Loucy (cell line): ENCODE measurements around the gene BCO1.

Source experiments
- CTCF ChIP-seq: fragments of 200-600 bp; sonication (generic); conservative IDR thresholded peaks from 2 replicates; pipeline ENCODE4 v1.5.1; 2014; ENCODE audit warnings: mild to moderate bottlenecking, antibody characterized with exemption, low read length
- EZH2phosphoT487 ChIP-seq: fragments of 200-600 bp; IDR thresholded peaks from 2 replicates; pipeline ENCODE4 v1.6.1; 2018; ENCODE audit warnings: antibody characterized with exemption, mild to moderate bottlenecking, moderate library complexity, borderline replicate concordance

GRCh38 chr16:81310045-81310644 is 71.7 kb downstream of the BCO1 start:
- TF ChIP-seq CTCF (no peak), EZH2phosphoT487 (no peak)
